A549 (cell line): ENCODE measurements around the gene TEX47. TPM values are rescaled to one million over a fixed set of nuclear protein-coding genes. Genes with fewer than 3 reads are reported as not detected.

Source experiments
- ATAC-seq, 2 experiments: fragments of 200-7000 bp in 1 of 2; fragments of >200 bp in 1 of 2; cut with Nextera tagmentation in 1 of 2; cut with Tn5 transposase in 1 of 2; 3 replicates each; pipeline versions ENCODE4 v1.8.0 to v1.9.1; 2018 to 2020; ENCODE audit warnings: mild to moderate bottlenecking in 1 of 2, moderate library complexity in 1 of 2
- CTCF ChIA-PET: fragments of 300-600 bp; sonication (Branson Sonifier 250); formaldehyde crosslinking; extraction: SDS; loops from one replicate; lab custom pipeline; 2021; ENCODE audit warnings: antibody characterized with exemption, inconsistent platforms; lab: Yijun Ruan, JAX
- POLR2A ChIA-PET: fragments of 350-600 bp; formaldehyde crosslinking; extraction: SDS; loops from one replicate; lab custom pipeline; 2021; ENCODE audit warnings: antibody characterized with exemption, inconsistent platforms; lab: Yijun Ruan, JAX
- DNase-seq, 2 experiments: peaks; one replicate each; pipeline versions ENCODE4 v3.0.0 to v3.0.0-alpha.2; 2011 to 2016; ENCODE audit warnings: low read depth in 1 of 2, low spot score in 1 of 2
- FAIRE-seq: peaks from 2 replicates; lab custom pipeline; 2011; peaks lifted over from hg19 to GRCh38; lab: Jason Lieb, UNC
- H3K27ac ChIP-seq, 2 experiments: fragments of >200 bp; sonication (Bioruptor Twin); formaldehyde crosslinking; 3 replicates each; pipeline ENCODE4 v1.5.1; 2016 to 2017
- H3K4me1 ChIP-seq: fragments of >200 bp; sonication (Bioruptor Twin); formaldehyde crosslinking; 3 replicates; pipeline ENCODE4 v1.6.1; 2016
- H3K4me2 ChIP-seq: fragments of >200 bp; sonication (Bioruptor Twin); formaldehyde crosslinking; 3 replicates; pipeline ENCODE4 v1.6.1; 2016
- H3K4me3 ChIP-seq: fragments of >200 bp; sonication (Bioruptor Twin); formaldehyde crosslinking; 3 replicates; pipeline ENCODE4 v1.5.1; 2016
- H3K9me3 ChIP-seq: fragments of >200 bp; sonication (Bioruptor Twin); formaldehyde crosslinking; 3 replicates; pipeline ENCODE4 v1.6.1; 2016
- BCL3 ChIP-seq: fragments of >200 bp; sonication (Bioruptor Twin); formaldehyde crosslinking; IDR thresholded peaks from 3 replicates; pipeline ENCODE4 v1.6.1; 2016
- BHLHE40 ChIP-seq: IDR thresholded peaks from 2 replicates; pipeline ENCODE4 v1.6.1; 2012; ENCODE audit warnings: low read depth, low read length, inconsistent platforms
- CHD4 ChIP-seq: fragments of 200-600 bp; sonication (generic); IDR thresholded peaks from 2 replicates; pipeline ENCODE4 v1.6.1; 2016; ENCODE audit warnings: antibody characterized with exemption, mild to moderate bottlenecking, borderline replicate concordance
- CTCF ChIP-seq: fragments of >200 bp; sonication (Bioruptor Twin); formaldehyde crosslinking; IDR thresholded peaks from 3 replicates; pipeline ENCODE4 v1.5.1; 2016
- ELK1 ChIP-seq: fragments of 150-350 bp; IDR thresholded peaks from 2 replicates; pipeline ENCODE4 v1.6.1; 2014; ENCODE audit warnings: low read depth, mild to moderate bottlenecking, low read length
- HOXB5 ChIP-seq: fragments of 250-450 bp; sonication (Bioruptor Pico); IDR thresholded peaks from 2 replicates; pipeline ENCODE4 v1.5.0; 2020; ENCODE audit warnings: mild to moderate bottlenecking, moderate library complexity
- JUN ChIP-seq, 2 experiments: fragments of >200 bp; sonication (Bioruptor Twin); formaldehyde crosslinking; IDR thresholded peaks; 2 replicates in 1 of 2; 3 replicates in 1 of 2; pipeline ENCODE4 v1.6.1; 2016 to 2017
- KDM1A ChIP-seq: fragments of 200-600 bp; sonication (generic); IDR thresholded peaks from 2 replicates; pipeline ENCODE4 v1.6.1; 2016; ENCODE audit warnings: low read depth, mild to moderate bottlenecking
- RAD21 ChIP-seq, 2 experiments: fragments of >200 bp in 1 of 2; sonication (Bioruptor Twin) in 1 of 2; formaldehyde crosslinking in 1 of 2; IDR thresholded peaks in 1 of 2; conservative IDR thresholded peaks in 1 of 2; 2 replicates in 1 of 2; 3 replicates in 1 of 2; pipeline ENCODE4 v1.6.1; 2012 to 2018; ENCODE audit warnings: inconsistent platforms in 1 of 2
- REST ChIP-seq: fragments of 200-600 bp; sonication (generic); IDR thresholded peaks from 2 replicates; pipeline ENCODE4 v1.6.1; 2016; ENCODE audit warnings: antibody characterized with exemption, mild to moderate bottlenecking, moderate library complexity
- SMC3 ChIP-seq: fragments of >200 bp; sonication (Bioruptor Twin); formaldehyde crosslinking; IDR thresholded peaks from 3 replicates; pipeline ENCODE4 v1.6.1; 2018; ENCODE audit warnings: inconsistent platforms
- TFCP2L1 ChIP-seq: fragments of 250-450 bp; sonication (Bioruptor Pico); IDR thresholded peaks from 2 replicates; pipeline ENCODE4 v1.5.0; 2021; ENCODE audit warnings: mild to moderate bottlenecking
- TP53 ChIP-seq: fragments of 250-450 bp; sonication (Bioruptor Pico); IDR thresholded peaks from 2 replicates; pipeline ENCODE4 v1.5.0; 2021; ENCODE audit warnings: mild to moderate bottlenecking, moderate library complexity
- ZC3H11A ChIP-seq: fragments of 450-650 bp; IDR thresholded peaks from 2 replicates; pipeline ENCODE4 v1.6.1; 2014; ENCODE audit warnings: antibody characterized with exemption, mild to moderate bottlenecking
- WGBS: methylation state at CpG from one replicate; pipeline ENCODE4 v1.1.6; 2017; ENCODE audit errors: missing lambda C conversion rate; 5-methylcytosine and 5-hydroxymethylcytosine counted together
- polyA plus RNA-seq, 4 experiments: library from polyadenylated mRNA; depleted of rRNA in 3 of 4; stranded (reverse); fragments of >200 nt; fragmentation: RNase III in 1 of 4; extraction: RNeasy Plus Mini Kit Qiagen cat#74134 plus additional on column Dnase treatment in 1 of 4; gene quantifications; 2 replicates in 3 of 4; 3 replicates in 1 of 4; pipeline ENCODE4 v1.2.3, GENCODE V29; 2011 to 2017

The TEX47 gene
- polyA plus RNA-seq, 2 of the 4 experiments (the other 2 are of a cell fraction), result not detected

GRCh38 chr7:88842201-88842600 lies 46.7 kb upstream of the TEX47 start:
- ATAC-seq (no peak), DNase-seq (no peak), FAIRE-seq (no peak)
- H3K27ac ChIP-seq, result no peak overlapping the region
- TF ChIP-seq REST (no peak), TFCP2L1 (CRISPR knock-in tag) (no peak), ELK1 (no peak), BCL3 (no peak), CHD4 (no peak), HOXB5 (CRISPR knock-in tag) (no peak), KDM1A (no peak)
- H3K9me3 ChIP-seq, result no peaks in the 10 kb centered on the region
- CTCF ChIA-PET, result interaction anchor here (0.9 kb wide), 1 partner anchor 12 kb away, joined by 3 read pairs; no protein-coding TSS in a partner anchor
- no peak overlapping the region for H3K4me3 ChIP-seq
- no peaks in the 10 kb centered on the region for H3K4me1 ChIP-seq
- no peak overlapping the region for H3K4me2 ChIP-seq
- POLR2A ChIA-PET, result no interaction called here

- FAIRE-seq (no peak), ATAC-seq (peak; percentile 50 to 54; a peak in 3 of 6 replicates), DNase-seq (peak in 1 of 2 experiments; percentile 37)
- WGBS, result 0% methylated on average over 3 of the region's 3 CpGs
- H3K4me1 ChIP-seq, result no peaks in the 10 kb centered on the region
- no peak overlapping the region for H3K4me2 ChIP-seq
- no peaks in the 10 kb centered on the region for H3K9me3 ChIP-seq
- POLR2A ChIA-PET, result no interaction called here
- H3K4me3 ChIP-seq, result no peak overlapping the region
- CTCF ChIA-PET, result interaction anchor here (1.3 to 1.6 kb wide), 4 partner anchors 288 to 594 kb away, joined by 5 to 6 read pairs (median 5); no protein-coding TSS in a partner anchor
- peak in 1 of 2 experiments; percentile 40; a peak in 2 of 5 replicates for TF ChIP-seq RAD21 (conservative IDR thresholded peaks at IDR 0.05 in 1 of 2, IDR thresholded peaks at IDR 0.05 in 1 of 2)
- peak; percentile 34 for TF ChIP-seq CTCF
- no peak for TF ChIP-seq TP53
- peak; percentile 39; the same call in 2 of the 3 replicates for TF ChIP-seq SMC3
- H3K27ac ChIP-seq, result no peak overlapping the region
These were observed 39.7 kb upstream of the TEX47 start for GRCh38 chr7:88835147-88835728.

GRCh38 chr7:88826222-88826621 lies 30.7 kb upstream of the TEX47 start:
- CTCF ChIA-PET, result no interaction called here

More at GRCh38 chr7:88826222-88826621, 30.7 kb upstream of the TEX47 start:
- Histone ChIP-seq H3K4me2 (no peak overlapping the region), H3K4me3 (no peak overlapping the region), H3K4me1 (no peaks in the 10 kb centered on the region), H3K9me3 (no peaks in the 10 kb centered on the region), H3K27ac (no peak overlapping the region)
- TF ChIP-seq BHLHE40, result no peak
- TF ChIP-seq ZC3H11A, result no peak
- no peak for TF ChIP-seq JUN (IDR thresholded peaks at IDR 0.05)
- TF ChIP-seq TFCP2L1 (CRISPR knock-in tag), result no peak
- ATAC-seq (no peak), FAIRE-seq (no peak), DNase-seq (no peak)
- POLR2A ChIA-PET, result no interaction called here
- 5% methylated on average over 3 of the region's 3 CpGs for WGBS
